22Rv1 (cell line): ENCODE results near the gene PLCB1.

ENCODE experiments used
- ZFX ChIP-seq: fragments of 450-650 bp; IDR thresholded peaks from 2 replicates; pipeline ENCODE4 v1.6.1; 2017; ENCODE audit warnings: antibody characterized with exemption, borderline replicate concordance
- TF ChIP-seq, protein P1 (sequence below): fragments of 450-650 bp; IDR thresholded peaks from 2 replicates; pipeline ENCODE4 v1.5.1; 2017; ENCODE audit warnings: mild to moderate bottlenecking

DNA sequence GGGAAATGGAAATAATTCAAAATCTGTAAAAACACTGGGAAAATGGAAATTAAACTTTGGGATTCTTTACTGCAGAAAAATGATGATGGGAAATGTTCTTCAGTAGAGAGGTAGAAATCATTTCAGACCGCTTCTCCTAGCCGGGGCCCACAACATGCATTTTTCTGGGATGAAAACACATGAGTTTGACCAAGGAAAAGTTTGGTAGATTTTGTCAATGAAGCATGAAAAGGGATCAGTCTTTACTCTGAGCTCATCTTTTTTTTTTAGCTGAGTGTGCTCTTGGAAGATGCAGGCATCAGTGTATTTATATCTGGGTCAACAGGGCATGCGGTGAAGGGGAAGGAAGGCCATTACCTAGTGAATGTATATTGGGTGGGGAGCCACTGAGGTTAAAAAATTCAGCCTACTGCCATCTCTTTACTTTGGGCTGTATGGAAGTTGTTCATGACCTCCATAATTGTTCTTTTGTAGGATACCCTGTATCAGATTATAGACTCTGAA is 36.8 kb downstream of the PLCB1 start:
- TF ChIP-seq, protein P1, sequence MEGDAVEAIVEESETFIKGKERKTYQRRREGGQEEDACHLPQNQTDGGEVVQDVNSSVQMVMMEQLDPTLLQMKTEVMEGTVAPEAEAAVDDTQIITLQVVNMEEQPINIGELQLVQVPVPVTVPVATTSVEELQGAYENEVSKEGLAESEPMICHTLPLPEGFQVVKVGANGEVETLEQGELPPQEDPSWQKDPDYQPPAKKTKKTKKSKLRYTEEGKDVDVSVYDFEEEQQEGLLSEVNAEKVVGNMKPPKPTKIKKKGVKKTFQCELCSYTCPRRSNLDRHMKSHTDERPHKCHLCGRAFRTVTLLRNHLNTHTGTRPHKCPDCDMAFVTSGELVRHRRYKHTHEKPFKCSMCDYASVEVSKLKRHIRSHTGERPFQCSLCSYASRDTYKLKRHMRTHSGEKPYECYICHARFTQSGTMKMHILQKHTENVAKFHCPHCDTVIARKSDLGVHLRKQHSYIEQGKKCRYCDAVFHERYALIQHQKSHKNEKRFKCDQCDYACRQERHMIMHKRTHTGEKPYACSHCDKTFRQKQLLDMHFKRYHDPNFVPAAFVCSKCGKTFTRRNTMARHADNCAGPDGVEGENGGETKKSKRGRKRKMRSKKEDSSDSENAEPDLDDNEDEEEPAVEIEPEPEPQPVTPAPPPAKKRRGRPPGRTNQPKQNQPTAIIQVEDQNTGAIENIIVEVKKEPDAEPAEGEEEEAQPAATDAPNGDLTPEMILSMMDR, result no peak
- TF ChIP-seq ZFX, result no peak
